ENCODE measurements around the gene PARD6A.

The PARD6A gene

GRCh38 chr16:67647111-67647651, 13.6 kb upstream of the PARD6A start:
- Histone ChIP-seq H3K4me2 (ENCODE audit: insufficient read depth, low read length) (peak overlapping the region; percentile 70; the same call in 1 of the 2 replicates), H3K9ac (ENCODE audit: low read depth, low read length) (0 out of 2 replicates have a peak overlapping the region, but pooled peaks have one; percentile 96), H3K4me3 (ENCODE audit: low read depth in 1 of 2, low read length in 2 of 2) (no peak overlapping the region), H2AFZ (ENCODE audit: low read depth, low read length) (no peak overlapping the region), H3K79me2 (ENCODE audit: insufficient read depth, low read length) (peaks cover 33% of the 10 kb centered on the region), H3K9me3 (ENCODE audit: insufficient read depth, low read length, severe bottlenecking) (no peaks in the 10 kb centered on the region), H3K4me1 (ENCODE audit: insufficient read depth, low read length) (peaks cover 35% of the 10 kb centered on the region), H3K27me3 (ENCODE audit: insufficient read depth, low read length, poor library complexity) (no peaks in the 10 kb centered on the region), H3K27ac (ENCODE audit: low read length) (no peak overlapping the region), H4K20me1 (ENCODE audit: insufficient read depth, low read length) (peaks cover 13% of the 10 kb centered on the region), H3K36me3 (ENCODE audit: insufficient read depth, low read length) (peaks cover 64% of the 10 kb centered on the region)
- TF ChIP-seq CTCF (IDR thresholded peaks at IDR 0.05; ENCODE audit: borderline replicate concordance, extremely low read depth, low read length, poor library complexity, severe bottlenecking) (no peak), EZH2 (IDR thresholded peaks at IDR 0.05; ENCODE audit: borderline replicate concordance, low read depth, low read length, severe bottlenecking) (no peak)
- no peak for DNase-seq
- no peak for ATAC-seq (ENCODE audit: insufficient read depth, low read depth)

GRCh38 chr16:67647681-67648080, 13.1 kb upstream of the PARD6A start:
- peaks cover 35% of the 10 kb centered on the region for H3K4me1 ChIP-seq (ENCODE audit: insufficient read depth, low read length)
- H4K20me1 ChIP-seq (ENCODE audit: insufficient read depth, low read length): peaks cover 15% of the 10 kb centered on the region
- H3K4me2 ChIP-seq (ENCODE audit: insufficient read depth, low read length): no peak overlapping the region
- TF ChIP-seq CTCF (IDR thresholded peaks at IDR 0.05; ENCODE audit: borderline replicate concordance, extremely low read depth, low read length, poor library complexity, severe bottlenecking): no peak
- no peak for TF ChIP-seq EZH2 (IDR thresholded peaks at IDR 0.05; ENCODE audit: borderline replicate concordance, low read depth, low read length, severe bottlenecking)
- H2AFZ ChIP-seq (ENCODE audit: low read depth, low read length): no peak overlapping the region
- no peak overlapping the region for H3K9ac ChIP-seq (ENCODE audit: low read depth, low read length)
- DNase-seq: no peak
- H3K9me3 ChIP-seq (ENCODE audit: insufficient read depth, low read length, severe bottlenecking): no peaks in the 10 kb centered on the region
- no peaks in the 10 kb centered on the region for H3K27me3 ChIP-seq (ENCODE audit: insufficient read depth, low read length, poor library complexity)
- peaks cover 33% of the 10 kb centered on the region for H3K79me2 ChIP-seq (ENCODE audit: insufficient read depth, low read length)
- peaks cover 67% of the 10 kb centered on the region for H3K36me3 ChIP-seq (ENCODE audit: insufficient read depth, low read length)
- no peak for ATAC-seq (ENCODE audit: insufficient read depth, low read depth)
- H3K4me3 ChIP-seq (ENCODE audit: low read depth in 1 of 2, low read length in 2 of 2): no peak overlapping the region
- H3K27ac ChIP-seq (ENCODE audit: low read length): no peak overlapping the region

GRCh38 chr16:67648088-67648763, 12.5 kb upstream of the PARD6A start:
- peaks cover 35% of the 10 kb centered on the region for H3K4me1 ChIP-seq (ENCODE audit: insufficient read depth, low read length)
- ATAC-seq (ENCODE audit: insufficient read depth, low read depth) (no peak), DNase-seq (no peak)
- H3K4me3 ChIP-seq (ENCODE audit: low read depth in 1 of 2, low read length in 2 of 2): no peak overlapping the region
- H3K9me3 ChIP-seq (ENCODE audit: insufficient read depth, low read length, severe bottlenecking): no peaks in the 10 kb centered on the region
- H3K27me3 ChIP-seq (ENCODE audit: insufficient read depth, low read length, poor library complexity): no peaks in the 10 kb centered on the region
- H3K9ac ChIP-seq (ENCODE audit: low read depth, low read length): no peak overlapping the region
- peaks cover 15% of the 10 kb centered on the region for H4K20me1 ChIP-seq (ENCODE audit: insufficient read depth, low read length)
- no peak overlapping the region for H3K4me2 ChIP-seq (ENCODE audit: insufficient read depth, low read length)
- H3K36me3 ChIP-seq (ENCODE audit: insufficient read depth, low read length): peaks cover 68% of the 10 kb centered on the region
- H2AFZ ChIP-seq (ENCODE audit: low read depth, low read length): no peak overlapping the region
- no peak for TF ChIP-seq CTCF (IDR thresholded peaks at IDR 0.05; ENCODE audit: borderline replicate concordance, extremely low read depth, low read length, poor library complexity, severe bottlenecking)
- TF ChIP-seq EZH2 (IDR thresholded peaks at IDR 0.05; ENCODE audit: borderline replicate concordance, low read depth, low read length, severe bottlenecking): no peak
- H3K27ac ChIP-seq (ENCODE audit: low read length): no peak overlapping the region
- H3K79me2 ChIP-seq (ENCODE audit: insufficient read depth, low read length): peaks cover 33% of the 10 kb centered on the region
